ENCODE data around the gene RPS21.

RPS21 gene

GRCh38 chr20:62346398-62347150 is 40.3 kb upstream of the RPS21 start:
- H3K36me3 ChIP-seq (ENCODE audit: insufficient read depth, low read length) = no peaks in the 10 kb centered on the region
- no peaks in the 10 kb centered on the region for H3K9me3 ChIP-seq (ENCODE audit: low read depth, low read length)

GRCh38 chr20:62347151-62347404 is 39.8 kb upstream of the RPS21 start:
- no peak for TF ChIP-seq FOXP2 (optimal IDR thresholded peaks at IDR 0.05; ENCODE audit: control extremely low read depth, extremely low read length, insufficient read depth)
- Histone ChIP-seq H3K27ac (no peak overlapping the region), H3K36me3 (ENCODE audit: insufficient read depth, low read length) (no peaks in the 10 kb centered on the region), H3K9me3 (ENCODE audit: low read depth, low read length) (no peaks in the 10 kb centered on the region), H3K9ac (ENCODE audit: insufficient read length) (no peak overlapping the region), H3K4me3 (no peak overlapping the region)
- DNase-seq (ENCODE audit: low read depth, low spot score) = no peak

More at GRCh38 chr20:62346398-62347150, 40.3 kb upstream of the RPS21 start:
- no peak overlapping the region for H3K9ac ChIP-seq (ENCODE audit: insufficient read length)
- no peak for DNase-seq (ENCODE audit: low read depth, low spot score)
- TF ChIP-seq FOXP2 (optimal IDR thresholded peaks at IDR 0.05; ENCODE audit: control extremely low read depth, extremely low read length, insufficient read depth) (no peak), POLR2AphosphoS5 (IDR thresholded peaks at IDR 0.05; ENCODE audit: borderline replicate concordance, low read depth, low read length) (no peak), EZH2 (IDR thresholded peaks at IDR 0.05) (no peak)
- H3K27ac ChIP-seq = no peak overlapping the region
- no peak overlapping the region for H3K4me3 ChIP-seq

GRCh38 chr20:62347445-62347844 is 39.5 kb upstream of the RPS21 start:
- no peaks in the 10 kb centered on the region for H3K9me3 ChIP-seq (ENCODE audit: low read depth, low read length)
- no peak overlapping the region for H3K9ac ChIP-seq (ENCODE audit: insufficient read length)
- TF ChIP-seq FOXP2 (optimal IDR thresholded peaks at IDR 0.05; ENCODE audit: control extremely low read depth, extremely low read length, insufficient read depth) = no peak
- TF ChIP-seq EZH2 (IDR thresholded peaks at IDR 0.05) = no peak
- TF ChIP-seq POLR2AphosphoS5 (IDR thresholded peaks at IDR 0.05; ENCODE audit: borderline replicate concordance, low read depth, low read length) = no peak
- no peaks in the 10 kb centered on the region for H3K36me3 ChIP-seq (ENCODE audit: insufficient read depth, low read length)
- no peak overlapping the region for H3K4me3 ChIP-seq
- no peak overlapping the region for H3K27ac ChIP-seq
- no peak for DNase-seq (ENCODE audit: low read depth, low spot score)

GRCh38 chr20:62348604-62349003 is 38.3 kb upstream of the RPS21 start:
- H3K9ac ChIP-seq (ENCODE audit: insufficient read length) = no peak overlapping the region
- no peaks in the 10 kb centered on the region for H3K9me3 ChIP-seq (ENCODE audit: low read depth, low read length)
- TF ChIP-seq POLR2AphosphoS5 (IDR thresholded peaks at IDR 0.05; ENCODE audit: borderline replicate concordance, low read depth, low read length) = no peak
- no peaks in the 10 kb centered on the region for H3K36me3 ChIP-seq (ENCODE audit: insufficient read depth, low read length)
- DNase-seq (ENCODE audit: low read depth, low spot score) = no peak
- no peak overlapping the region for H3K4me3 ChIP-seq
- no peak overlapping the region for H3K27ac ChIP-seq

- H3K9me3 ChIP-seq (ENCODE audit: low read depth, low read length) = no peaks in the 10 kb centered on the region
- H3K4me3 ChIP-seq = no peak overlapping the region
- DNase-seq (ENCODE audit: low read depth, low spot score) = no peak
- TF ChIP-seq POLR2AphosphoS5 (IDR thresholded peaks at IDR 0.05; ENCODE audit: borderline replicate concordance, low read depth, low read length) (no peak), FOXP2 (optimal IDR thresholded peaks at IDR 0.05; ENCODE audit: control extremely low read depth, extremely low read length, insufficient read depth) (no peak), EZH2 (IDR thresholded peaks at IDR 0.05) (no peak)
- no peaks in the 10 kb centered on the region for H3K36me3 ChIP-seq (ENCODE audit: insufficient read depth, low read length)
- H3K9ac ChIP-seq (ENCODE audit: insufficient read length) = no peak overlapping the region
- no peak overlapping the region for H3K27ac ChIP-seq
These were observed 37.3 kb upstream of the RPS21 start for GRCh38 chr20:62349556-62350097.

GRCh38 chr20:62350098-62350628 is 36.7 kb upstream of the RPS21 start:
- Histone ChIP-seq H3K9me3 (ENCODE audit: low read depth, low read length) (no peaks in the 10 kb centered on the region), H3K4me3 (no peak overlapping the region), H3K27ac (no peak overlapping the region), H3K36me3 (ENCODE audit: insufficient read depth, low read length) (no peaks in the 10 kb centered on the region), H3K9ac (ENCODE audit: insufficient read length) (no peak overlapping the region)
- no peak for TF ChIP-seq EZH2 (IDR thresholded peaks at IDR 0.05)
- TF ChIP-seq FOXP2 (optimal IDR thresholded peaks at IDR 0.05; ENCODE audit: control extremely low read depth, extremely low read length, insufficient read depth) = no peak
- no peak for TF ChIP-seq POLR2AphosphoS5 (IDR thresholded peaks at IDR 0.05; ENCODE audit: borderline replicate concordance, low read depth, low read length)
- no peak for DNase-seq (ENCODE audit: low read depth, low spot score)

- Histone ChIP-seq H3K9ac (ENCODE audit: insufficient read length) (no peak overlapping the region), H3K4me3 (no peak overlapping the region), H3K9me3 (ENCODE audit: low read depth, low read length) (no peaks in the 10 kb centered on the region), H3K27ac (no peak overlapping the region), H3K36me3 (ENCODE audit: insufficient read depth, low read length) (no peaks in the 10 kb centered on the region)
- no peak for DNase-seq (ENCODE audit: low read depth, low spot score)
- no peak for TF ChIP-seq POLR2AphosphoS5 (IDR thresholded peaks at IDR 0.05; ENCODE audit: borderline replicate concordance, low read depth, low read length)
- no peak for TF ChIP-seq EZH2 (IDR thresholded peaks at IDR 0.05)
- no peak for TF ChIP-seq FOXP2 (optimal IDR thresholded peaks at IDR 0.05; ENCODE audit: control extremely low read depth, extremely low read length, insufficient read depth)
These were observed 36.1 kb upstream of the RPS21 start for GRCh38 chr20:62350629-62351422.

- TF ChIP-seq EZH2 (IDR thresholded peaks at IDR 0.05) = no peak
- no peaks in the 10 kb centered on the region for H3K9me3 ChIP-seq (ENCODE audit: low read depth, low read length)
- H3K9ac ChIP-seq (ENCODE audit: insufficient read length) = no peak overlapping the region
- H3K27ac ChIP-seq = no peak overlapping the region
- no peak for DNase-seq (ENCODE audit: low read depth, low spot score)
- no peaks in the 10 kb centered on the region for H3K36me3 ChIP-seq (ENCODE audit: insufficient read depth, low read length)
- H3K4me3 ChIP-seq = no peak overlapping the region
These were observed 35.2 kb upstream of the RPS21 start for GRCh38 chr20:62351469-62352401.

Measured in SK-N-MC (cell line).